Activated naive CD4-positive, alpha-beta T cell treated with anti-CD3 and anti-CD28 coated beads for 36 hours (primary cell): Measurements from ENCODE around the gene RNF223. TPM values are rescaled to one million over a fixed set of nuclear protein-coding genes. Genes with fewer than 3 reads are reported as not detected.

Experiments used
- CTCF ChIA-PET: fragments of 350-600 bp; sonication (Branson Sonifier 250); formaldehyde crosslinking; loops from one replicate; lab custom pipeline; 2021; ENCODE audit warnings: antibody characterized with exemption; lab: Charles Lee
- DNase-seq: peaks from one replicate; pipeline ENCODE4 v3.0.0-alpha.2; 2020
- H3K27ac Mint-ChIP-seq: one replicate; pipeline ENCODE4 v1.8.0; 2021; ENCODE audit warnings: mild to moderate bottlenecking, mixed read lengths
- H3K27me3 Mint-ChIP-seq: one replicate; pipeline ENCODE4 v1.8.0; 2021; ENCODE audit warnings: low read depth, mixed read lengths
- H3K36me3 Mint-ChIP-seq: one replicate; pipeline ENCODE4 v1.8.0; 2021; ENCODE audit warnings: low read depth, mixed read lengths
- H3K4me1 Mint-ChIP-seq: one replicate; pipeline ENCODE4 v1.8.0; 2021; ENCODE audit warnings: low read depth, mixed read lengths
- H3K4me3 Mint-ChIP-seq: one replicate; pipeline ENCODE4 v1.8.0; 2021; ENCODE audit warnings: mild to moderate bottlenecking, moderate library complexity, mixed read lengths
- H3K9me3 Mint-ChIP-seq: one replicate; pipeline ENCODE4 v1.8.0; 2021; ENCODE audit warnings: mixed read lengths
- intact Hi-C: fragments of 100-400 bp; cut with micrococcal nuclease; formaldehyde crosslinking; loops from one replicate; pipeline ENCODE4 v1.15.1; 2023
- total RNA-seq, 2 experiments: library from RNA; stranded (reverse); gene quantifications; one replicate each; pipeline ENCODE4 v1.2.3, GENCODE V29; 2021

The RNF223 gene
- total RNA-seq: not detected

- no peak within 1 kb of the TSS for H3K4me3 Mint-ChIP-seq
These were observed at the start of gene RNF223 for GRCh38 chr1:1073743-1074587. Gene RNF223, minus strand, starts transcription at chr1:1074306. Its CDS starts 1,740 bp downstream, at chr1:1072566.

GRCh38 chr1:1122981-1123480 is 48.9 kb upstream of the RNF223 start:
- intact Hi-C loops: loop anchor here (1.0 to 2.0 kb wide), 3 partner anchors 86 to 170 kb away; no protein-coding TSS in a partner anchor
- Mint-ChIP-seq H3K27me3 (no peaks in the 10 kb centered on the region), H3K27ac (no peak overlapping the region), H3K9me3 (no peaks in the 10 kb centered on the region), H3K4me3 (no peak overlapping the region), H3K36me3 (no peaks in the 10 kb centered on the region), H3K4me1 (no peaks in the 10 kb centered on the region)
- CTCF ChIA-PET: interaction anchor here (0.6 to 4.4 kb wide), 25 partner anchors 11 to 249 kb away, joined by 3 to 43 read pairs (median 4); partner anchors contain the start of genes B3GALT6, RNF223, SDF4 and TNFRSF18
- DNase-seq: no peak

More at GRCh38 chr1:1073743-1074587, at the start of gene RNF223:
- H3K4me1 Mint-ChIP-seq: no peaks in the 10 kb centered on the region
- H3K27ac Mint-ChIP-seq: no peak within 1 kb of the TSS
- H3K27me3 Mint-ChIP-seq: peaks cover 10% of the 10 kb centered on the region
- CTCF ChIA-PET: interaction anchor here (1.1 kb wide), 1 partner anchor 48 kb away, joined by 3 read pairs; no protein-coding TSS in a partner anchor
- H3K9me3 Mint-ChIP-seq: no peaks in the 10 kb centered on the region
- intact Hi-C loops: no loop called here
- no peak for DNase-seq
- no peaks in the 10 kb centered on the region for H3K36me3 Mint-ChIP-seq

- Mint-ChIP-seq H3K9me3 (no peaks in the 10 kb centered on the region), H3K4me3 (no peak overlapping the region), H3K27me3 (no peaks in the 10 kb centered on the region), H3K27ac (no peak overlapping the region), H3K4me1 (peaks cover 2% of the 10 kb centered on the region), H3K36me3 (no peaks in the 10 kb centered on the region)
- intact Hi-C loops: loop anchor here (1.0 to 2.0 kb wide), 3 partner anchors 87 to 171 kb away; no protein-coding TSS in a partner anchor
- CTCF ChIA-PET: interaction anchor here (0.6 to 4.4 kb wide), 32 partner anchors 11 to 250 kb away, joined by 3 to 43 read pairs (median 4); partner anchors contain the start of genes B3GALT6, RNF223, SDF4 and TNFRSF18
- peak; percentile 89 for DNase-seq
These were observed 48.1 kb upstream of the RNF223 start for GRCh38 chr1:1122078-1122811.

GRCh38 chr1:1121611-1122077 is 47.5 kb upstream of the RNF223 start:
- Mint-ChIP-seq H3K4me3 (no peak overlapping the region), H3K27me3 (no peaks in the 10 kb centered on the region), H3K9me3 (no peaks in the 10 kb centered on the region), H3K27ac (no peak overlapping the region), H3K4me1 (peaks cover 2% of the 10 kb centered on the region), H3K36me3 (no peaks in the 10 kb centered on the region)
- DNase-seq: no peak
- intact Hi-C loops: loop anchor here (1.0 to 2.0 kb wide), 3 partner anchors 87 to 171 kb away; no protein-coding TSS in a partner anchor
- CTCF ChIA-PET: interaction anchor here (0.7 to 4.4 kb wide), 19 partner anchors 12 to 250 kb away, joined by 3 to 43 read pairs (median 4); partner anchors contain the start of genes B3GALT6, SDF4 and TNFRSF18

GRCh38 chr1:1120866-1121591 is 46.9 kb upstream of the RNF223 start:
- Mint-ChIP-seq H3K9me3 (no peaks in the 10 kb centered on the region), H3K4me3 (no peak overlapping the region), H3K27ac (no peak overlapping the region), H3K4me1 (peaks cover 2% of the 10 kb centered on the region), H3K27me3 (no peaks in the 10 kb centered on the region), H3K36me3 (no peaks in the 10 kb centered on the region)
- no peak for DNase-seq
- CTCF ChIA-PET: interaction anchor here (0.7 to 4.4 kb wide), 21 partner anchors 14 to 189 kb away, joined by 3 to 43 read pairs (median 3); partner anchors contain the start of gene TNFRSF18
- intact Hi-C loops: no loop called here

GRCh38 chr1:1120096-1120495 is 46.0 kb upstream of the RNF223 start:
- Mint-ChIP-seq H3K36me3 (no peaks in the 10 kb centered on the region), H3K4me1 (peaks cover 4% of the 10 kb centered on the region), H3K27me3 (no peaks in the 10 kb centered on the region), H3K9me3 (no peaks in the 10 kb centered on the region), H3K4me3 (no peak overlapping the region), H3K27ac (no peak overlapping the region)
- DNase-seq: no peak
- CTCF ChIA-PET: interaction anchor here (0.6 to 4.4 kb wide), 10 partner anchors 13 to 171 kb away, joined by 3 to 43 read pairs (median 3); no protein-coding TSS in a partner anchor
- intact Hi-C loops: no loop called here

- DNase-seq: no peak
- Mint-ChIP-seq H3K27ac (no peak overlapping the region), H3K9me3 (no peaks in the 10 kb centered on the region), H3K4me1 (peaks cover 11% of the 10 kb centered on the region), H3K27me3 (no peaks in the 10 kb centered on the region), H3K4me3 (no peak overlapping the region), H3K36me3 (no peaks in the 10 kb centered on the region)
- CTCF ChIA-PET: interaction anchor here (0.6 to 4.4 kb wide), 5 partner anchors 110 to 172 kb away, joined by 3 to 43 read pairs (median 3); no protein-coding TSS in a partner anchor
- intact Hi-C loops: no loop called here
These were observed 45.3 kb upstream of the RNF223 start for GRCh38 chr1:1119272-1119890.

- no peak for DNase-seq
- H3K9me3 Mint-ChIP-seq: no peaks in the 10 kb centered on the region
- H3K36me3 Mint-ChIP-seq: no peaks in the 10 kb centered on the region
- H3K4me3 Mint-ChIP-seq: no peak overlapping the region
- H3K4me1 Mint-ChIP-seq: peaks cover 11% of the 10 kb centered on the region
- H3K27ac Mint-ChIP-seq: no peak overlapping the region
- H3K27me3 Mint-ChIP-seq: no peaks in the 10 kb centered on the region
- intact Hi-C loops: no loop called here
- CTCF ChIA-PET: interaction anchor here (1.2 to 4.4 kb wide), 4 partner anchors 111 to 173 kb away, joined by 3 to 43 read pairs (median 4); no protein-coding TSS in a partner anchor
These were observed 44.7 kb upstream of the RNF223 start for GRCh38 chr1:1118876-1119220.

GRCh38 chr1:1118011-1118875 is 44.1 kb upstream of the RNF223 start:
- Mint-ChIP-seq H3K4me3 (no peak overlapping the region), H3K27me3 (no peaks in the 10 kb centered on the region), H3K27ac (no peak overlapping the region), H3K9me3 (peaks cover 3% of the 10 kb centered on the region), H3K36me3 (peaks cover 5% of the 10 kb centered on the region), H3K4me1 (peaks cover 13% of the 10 kb centered on the region)
- CTCF ChIA-PET: interaction anchor here (0.6 to 1.2 kb wide), 3 partner anchors 24 to 174 kb away, joined by 3 to 4 read pairs (median 3); no protein-coding TSS in a partner anchor
- no peak for DNase-seq
- intact Hi-C loops: no loop called here

- intact Hi-C loops: loop anchor here (2.0 kb wide), 3 partner anchors 77 to 97 kb away; partner anchors contain the start of gene TNFRSF4
- no peak overlapping the region for H3K27ac Mint-ChIP-seq
- H3K36me3 Mint-ChIP-seq: peaks cover 13% of the 10 kb centered on the region
- no peak for DNase-seq
- peak overlapping the region; percentile 34 for H3K4me3 Mint-ChIP-seq
- CTCF ChIA-PET: interaction anchor here (0.7 to 1.2 kb wide), 2 partner anchors 133 to 175 kb away, joined by 4 to 8 read pairs; no protein-coding TSS in a partner anchor
- H3K9me3 Mint-ChIP-seq: peaks cover 4% of the 10 kb centered on the region
- peaks cover 15% of the 10 kb centered on the region for H3K4me1 Mint-ChIP-seq
- H3K27me3 Mint-ChIP-seq: no peaks in the 10 kb centered on the region
These were observed 43.3 kb upstream of the RNF223 start for GRCh38 chr1:1117469-1117831.
